Liver (tissue), 9 donors: ENCODE measurements around the gene SARM1. TPM values are rescaled to one million over a fixed set of nuclear protein-coding genes. Genes with fewer than 3 reads are reported as not detected.
A peak's percentile ranks its signal among the peaks of the same experiment; 100 is the strongest.

Experiments used
- DNase-seq: peaks from one replicate; pipeline ENCODE4 v3.0.0-alpha.2; 2017; ENCODE audit warnings: low spot score
- H3K27ac ChIP-seq, 2 donors: one replicate each; pipeline ENCODE4 v1.7.0; 2013; ENCODE audit warnings: inconsistent platforms in 2 of 2, low read length in 2 of 2, control low read depth in 1 of 2, low read depth in 1 of 2, mild to moderate bottlenecking in 1 of 2
- H3K27me3 ChIP-seq, 4 donors: one replicate each; pipeline versions ENCODE4 v1.6.1 to v1.7.0; 2013; ENCODE audit warnings: low read length in 3 of 4, inconsistent platforms in 1 of 4, mild to moderate bottlenecking in 1 of 4, moderate library complexity in 1 of 4; ENCODE audit not compliant: control insufficient read depth in 4 of 4, insufficient read depth in 4 of 4
- H3K36me3 ChIP-seq, 4 donors: one replicate each; pipeline versions ENCODE4 v1.6.1 to v1.7.0; 2013; ENCODE audit warnings: low read length in 3 of 4, mild to moderate bottlenecking in 3 of 4, low read depth in 1 of 4, moderate library complexity in 1 of 4; ENCODE audit not compliant: control insufficient read depth in 4 of 4, insufficient read depth in 3 of 4
- H3K4me1 ChIP-seq, 4 donors: one replicate each; pipeline versions ENCODE4 v1.6.1 to v1.7.0; 2013; ENCODE audit warnings: low read length in 3 of 4, mild to moderate bottlenecking in 3 of 4, moderate library complexity in 1 of 4; ENCODE audit not compliant: control insufficient read depth in 4 of 4, insufficient read depth in 4 of 4
- H3K4me3 ChIP-seq, 3 donors: one replicate each; pipeline versions ENCODE4 v1.6.1 to v1.7.0; 2013; ENCODE audit warnings: low read length in 3 of 3, control low read depth in 1 of 3, low read depth in 1 of 3, mild to moderate bottlenecking in 1 of 3
- H3K9ac ChIP-seq, 2 donors: one replicate each; pipeline ENCODE4 v1.7.0; 2013; ENCODE audit warnings: low read length in 2 of 2, mild to moderate bottlenecking in 2 of 2, moderate library complexity in 2 of 2, control low read depth in 1 of 2, low read depth in 1 of 2
- H3K9me3 ChIP-seq, 4 donors: one replicate each; pipeline versions ENCODE4 v1.6.1 to v1.7.0; 2013; ENCODE audit warnings: low read length in 3 of 4; ENCODE audit not compliant: control insufficient read depth in 4 of 4
- CTCF ChIP-seq: fragments of 150-350 bp; IDR thresholded peaks from 2 replicates; pipeline ENCODE4 v1.5.1; 2017; ENCODE audit warnings: improper control_type of control experiment, low read depth, low read length; ENCODE audit not compliant: missing input control
- EGR1 ChIP-seq, 2 donors: IDR thresholded peaks; 2 replicates each; pipeline ENCODE4 v1.6.1; 2016 to 2018; ENCODE audit warnings: antibody characterized with exemption in 2 of 2, low read depth in 2 of 2
- FOXA1 ChIP-seq: IDR thresholded peaks from 2 replicates; pipeline ENCODE4 v1.6.1; 2016; ENCODE audit warnings: antibody characterized with exemption
- FOXA2 ChIP-seq: IDR thresholded peaks from 2 replicates; pipeline ENCODE4 v1.6.1; 2016; ENCODE audit warnings: antibody characterized with exemption
- GABPA ChIP-seq, 2 donors: IDR thresholded peaks in 1 of 2; conservative IDR thresholded peaks in 1 of 2; 2 replicates each; pipeline ENCODE4 v1.6.1; 2016; ENCODE audit warnings: antibody characterized with exemption in 2 of 2, mild to moderate bottlenecking in 1 of 2, moderate library complexity in 1 of 2
- HNF4A ChIP-seq, 2 donors: conservative IDR thresholded peaks; 2 replicates each; pipeline ENCODE4 v1.6.1; 2016; ENCODE audit warnings: antibody characterized with exemption in 2 of 2, mild to moderate bottlenecking in 2 of 2
- HNF4G ChIP-seq: IDR thresholded peaks from 2 replicates; pipeline ENCODE4 v1.6.1; 2016; ENCODE audit warnings: antibody characterized with exemption
- JUND ChIP-seq, 2 donors: IDR thresholded peaks; 2 replicates each; pipeline ENCODE4 v1.6.1; 2016; ENCODE audit warnings: antibody characterized with exemption in 2 of 2
- NR2F2 ChIP-seq: IDR thresholded peaks from 2 replicates; pipeline ENCODE4 v1.6.1; 2016; ENCODE audit warnings: antibody characterized with exemption
- RAD21 ChIP-seq, 2 donors: IDR thresholded peaks; 2 replicates each; pipeline ENCODE4 v1.6.1; 2016; ENCODE audit warnings: antibody characterized with exemption in 2 of 2, mild to moderate bottlenecking in 2 of 2
- REST ChIP-seq: IDR thresholded peaks from 2 replicates; pipeline ENCODE4 v1.6.1; 2016; ENCODE audit warnings: antibody characterized with exemption, mild to moderate bottlenecking
- RXRA ChIP-seq, 2 donors: IDR thresholded peaks; 2 replicates each; pipeline ENCODE4 v1.6.1; 2017 to 2018; ENCODE audit warnings: antibody characterized with exemption in 2 of 2, mild to moderate bottlenecking in 1 of 2
- SP1 ChIP-seq: IDR thresholded peaks from 2 replicates; pipeline ENCODE4 v1.6.1; 2018; ENCODE audit warnings: antibody characterized with exemption, mild to moderate bottlenecking
- TAF1 ChIP-seq: conservative IDR thresholded peaks from 2 replicates; pipeline ENCODE4 v1.6.1; 2016; ENCODE audit warnings: antibody characterized with exemption, mild to moderate bottlenecking
- YY1 ChIP-seq: IDR thresholded peaks from 2 replicates; pipeline ENCODE4 v1.6.1; 2016; ENCODE audit warnings: antibody characterized with exemption, mild to moderate bottlenecking
- ZBTB33 ChIP-seq: IDR thresholded peaks from 2 replicates; pipeline ENCODE4 v1.6.1; 2016; ENCODE audit warnings: antibody characterized with exemption
- WGBS: extraction: QIAGEN DNeasy Blood & Tissue Kit; methylation state at CpG from one replicate; pipeline ENCODE4 v1.1.7; 2013; 5-methylcytosine and 5-hydroxymethylcytosine counted together
- polyA plus RNA-seq, 2 donors: library from polyadenylated mRNA; stranded (reverse) in 1 of 2; unstranded in 1 of 2; fragments of 200-250 nt in 1 of 2; fragments of >200 nt in 1 of 2; fragmentation: Nextera tagmentation in 1 of 2; extraction: Ambion mirVana in 1 of 2; gene quantifications; one replicate each; pipeline versions ENCODE4 v1.2.1 to v1.2.3, GENCODE V29; 2013 to 2015
- total RNA-seq, 2 donors: library from RNA; depleted of rRNA; stranded (reverse); fragments of >200 nt; gene quantifications; one replicate each; pipeline ENCODE4 v1.2.3, GENCODE V29; 2014
- TF ChIP-seq, protein P1 (sequence below): IDR thresholded peaks from 2 replicates; pipeline ENCODE4 v1.6.1; 2016; ENCODE audit warnings: antibody characterized with exemption
- TF ChIP-seq, protein P2 (sequence below): IDR thresholded peaks from 2 replicates; pipeline ENCODE4 v1.6.1; 2016; ENCODE audit warnings: antibody characterized with exemption
- donor health status: healthy.
- donor health status: healthy.
- donor health status: healthy.
- donor health status: healthy.
- donor health status: healthy.

The SARM1 gene
- total and polyA plus RNA-seq, 4 donors: 2.4 to 5.4 (median 5.1) TPM

GRCh38 chr17:28346746-28347246 lies 24.7 kb upstream of the SARM1 start (continued):
- TF ChIP-seq TAF1: no peak

GRCh38 chr17:28347261-28347891 lies 24.1 kb upstream of the SARM1 start:
- H3K4me1 ChIP-seq: peaks cover 23 to 67% (median 56%) of the 10 kb centered on the region in 4 donors
- H3K36me3 ChIP-seq: peaks cover 15 to 57% (median 43%) of the 10 kb centered on the region in 4 donors
- DNase-seq: no peak
- TF ChIP-seq YY1: no peak
- no peak for TF ChIP-seq EGR1 (IDR thresholded peaks at IDR 0.05; ENCODE audit: low read depth in 2 of 2)
- TF ChIP-seq FOXA2: no peak
- TF ChIP-seq HNF4A (conservative IDR thresholded peaks at IDR 0.05): peak; percentile 17 to 64
- no peak for TF ChIP-seq JUND (IDR thresholded peaks at IDR 0.05)
- no peak for TF ChIP-seq NR2F2
- peak in 1 of 2 donors; percentile 56 for TF ChIP-seq RXRA (IDR thresholded peaks at IDR 0.05)
- no peaks in the 10 kb centered on the region for H3K27me3 ChIP-seq
- no peaks in the 10 kb centered on the region for H3K9me3 ChIP-seq
- H3K27ac ChIP-seq: peak overlapping the region; percentile 57 to 89
- peak overlapping the region in 1 of 3 donors; percentile 26 for H3K4me3 ChIP-seq
- 34% methylated on average over 8 of the region's 8 CpGs for WGBS
- H3K9ac ChIP-seq: peak overlapping the region; percentile 45 to 57

- Histone ChIP-seq H3K4me1 (peaks cover 23 to 55% (median 48%) of the 10 kb centered on the region in 4 donors), H3K9ac (no peak overlapping the region), H3K36me3 (peaks cover 17 to 59% (median 50%) of the 10 kb centered on the region in 4 donors), H3K4me3 (no peak overlapping the region), H3K9me3 (no peaks in the 10 kb centered on the region), H3K27me3 (no peaks in the 10 kb centered on the region), H3K27ac (peak overlapping the region in 1 of 2 donors; percentile 10)
- no peak for DNase-seq
- TF ChIP-seq EGR1 (IDR thresholded peaks at IDR 0.05; ENCODE audit: low read depth in 2 of 2) (no peak), RXRA (IDR thresholded peaks at IDR 0.05) (no peak), FOXA1 (no peak), CTCF (no peak), SP1 (no peak), JUND (IDR thresholded peaks at IDR 0.05) (no peak), GABPA (IDR thresholded peaks at IDR 0.05 in 1 of 2, conservative IDR thresholded peaks at IDR 0.05 in 1 of 2) (no peak), ZBTB33 (no peak), FOXA2 (no peak), NR2F2 (no peak), YY1 (no peak), TAF1 (no peak), HNF4G (no peak), HNF4A (conservative IDR thresholded peaks at IDR 0.05) (no peak), RAD21 (IDR thresholded peaks at IDR 0.05) (no peak), REST (no peak)
- TF ChIP-seq, protein P1, sequence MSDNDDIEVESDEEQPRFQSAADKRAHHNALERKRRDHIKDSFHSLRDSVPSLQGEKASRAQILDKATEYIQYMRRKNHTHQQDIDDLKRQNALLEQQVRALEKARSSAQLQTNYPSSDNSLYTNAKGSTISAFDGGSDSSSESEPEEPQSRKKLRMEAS: no peak
- TF ChIP-seq, protein P2, sequence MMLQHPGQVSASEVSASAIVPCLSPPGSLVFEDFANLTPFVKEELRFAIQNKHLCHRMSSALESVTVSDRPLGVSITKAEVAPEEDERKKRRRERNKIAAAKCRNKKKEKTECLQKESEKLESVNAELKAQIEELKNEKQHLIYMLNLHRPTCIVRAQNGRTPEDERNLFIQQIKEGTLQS: no peak
- WGBS: 65% methylated on average over 3 of the region's 3 CpGs
Measured at GRCh38 chr17:28348979-28349378, 22.5 kb upstream of the SARM1 start.
